Upper lobe of left lung (tissue), 4 donors: Measurements from ENCODE around the gene TPCN1.

Source experiments
- EP300 ChIP-seq, 4 donors: sonication (generic); formaldehyde crosslinking; IDR thresholded peaks; one replicate each; pipeline ENCODE4 v1.5.1; 2017; ENCODE audit warnings: antibody characterized with exemption in 4 of 4, control low read depth in 2 of 4
- POLR2A ChIP-seq, 4 donors: fragments of 450-650 bp; IDR thresholded peaks; one replicate each; pipeline ENCODE4 v1.5.1; 2016 to 2017; ENCODE audit warnings: antibody characterized with exemption in 4 of 4, mild to moderate bottlenecking in 2 of 4
- POLR2AphosphoS5 ChIP-seq, 2 donors: sonication (generic); formaldehyde crosslinking; IDR thresholded peaks; one replicate each; pipeline ENCODE4 v1.5.1; 2017; ENCODE audit warnings: antibody characterized with exemption in 2 of 2
- TF ChIP-seq, protein P1 (sequence below), 6 experiments: fragments of 450-650 bp in 4 of 6; fragments of 200-600 bp in 2 of 6; sonication (generic) in 2 of 6; IDR thresholded peaks; one replicate each; pipeline ENCODE4 v1.5.1; 2016 to 2019; ENCODE audit warnings: antibody characterized with exemption in 6 of 6

DNA sequence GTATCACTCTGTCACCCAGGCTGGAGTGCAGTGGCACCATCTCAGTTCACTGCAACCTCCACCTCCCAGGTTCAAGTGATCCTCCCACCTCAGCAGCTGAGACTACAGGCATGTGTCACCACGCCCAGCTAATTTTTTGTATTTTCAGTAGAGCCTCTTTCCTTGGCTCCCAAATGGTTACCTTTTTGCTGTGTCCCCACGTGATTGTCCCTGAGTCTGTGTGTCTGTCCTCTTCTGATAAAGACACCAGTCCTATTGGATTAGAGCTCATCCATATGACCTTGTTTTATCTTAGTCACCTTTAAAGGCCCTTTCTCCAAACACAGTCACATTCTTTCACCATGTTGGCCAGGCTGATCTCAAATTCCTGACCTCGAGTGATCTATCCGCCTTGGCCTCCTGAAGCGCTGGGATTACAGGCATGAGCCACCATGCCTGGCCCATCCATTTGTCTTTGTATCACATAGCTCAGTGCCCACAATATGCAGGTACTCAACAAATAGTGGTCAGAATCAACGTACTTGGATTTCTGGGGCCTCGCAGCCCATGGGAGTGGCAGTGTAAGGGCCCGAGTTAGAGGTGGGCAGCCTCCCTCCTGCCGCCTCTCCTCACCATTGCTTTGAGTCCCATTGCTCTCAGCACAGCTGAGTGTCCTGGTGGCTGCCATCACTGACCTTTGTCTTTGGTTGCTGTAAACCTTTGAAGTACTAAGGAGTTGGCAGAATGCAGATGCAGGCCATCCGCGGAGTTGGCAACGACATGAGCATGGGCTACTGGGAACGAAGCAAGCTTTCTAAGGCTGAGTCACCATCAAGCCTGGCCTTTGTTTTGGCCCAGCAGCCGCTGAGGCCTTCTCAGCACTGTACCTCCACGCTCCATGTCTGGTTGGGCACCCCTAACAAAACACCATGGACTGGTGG, 9.3 kb downstream of the TPCN1 start:
- no peak for TF ChIP-seq POLR2A (IDR thresholded peaks at IDR 0.05)
- TF ChIP-seq, protein P1, sequence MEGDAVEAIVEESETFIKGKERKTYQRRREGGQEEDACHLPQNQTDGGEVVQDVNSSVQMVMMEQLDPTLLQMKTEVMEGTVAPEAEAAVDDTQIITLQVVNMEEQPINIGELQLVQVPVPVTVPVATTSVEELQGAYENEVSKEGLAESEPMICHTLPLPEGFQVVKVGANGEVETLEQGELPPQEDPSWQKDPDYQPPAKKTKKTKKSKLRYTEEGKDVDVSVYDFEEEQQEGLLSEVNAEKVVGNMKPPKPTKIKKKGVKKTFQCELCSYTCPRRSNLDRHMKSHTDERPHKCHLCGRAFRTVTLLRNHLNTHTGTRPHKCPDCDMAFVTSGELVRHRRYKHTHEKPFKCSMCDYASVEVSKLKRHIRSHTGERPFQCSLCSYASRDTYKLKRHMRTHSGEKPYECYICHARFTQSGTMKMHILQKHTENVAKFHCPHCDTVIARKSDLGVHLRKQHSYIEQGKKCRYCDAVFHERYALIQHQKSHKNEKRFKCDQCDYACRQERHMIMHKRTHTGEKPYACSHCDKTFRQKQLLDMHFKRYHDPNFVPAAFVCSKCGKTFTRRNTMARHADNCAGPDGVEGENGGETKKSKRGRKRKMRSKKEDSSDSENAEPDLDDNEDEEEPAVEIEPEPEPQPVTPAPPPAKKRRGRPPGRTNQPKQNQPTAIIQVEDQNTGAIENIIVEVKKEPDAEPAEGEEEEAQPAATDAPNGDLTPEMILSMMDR (IDR thresholded peaks at IDR 0.05) = no peak
- no peak for TF ChIP-seq EP300 (IDR thresholded peaks at IDR 0.05)
- TF ChIP-seq POLR2AphosphoS5 (IDR thresholded peaks at IDR 0.05) = no peak
